Tongue (tissue), 2 donors: ENCODE measurements around the gene CNBD2. TPM values are rescaled to one million over a fixed set of nuclear protein-coding genes. Genes with fewer than 3 reads are reported as not detected.
A peak's percentile ranks its signal among the peaks of the same experiment; 100 is the strongest.
"Not testable (repeated sequence)": the region's sequence is repeated elsewhere in the genome, so short reads cannot be mapped to it uniquely, and the experiment has no call there.

Source experiments
- DNase-seq: peaks from one replicate; pipeline ENCODE4 v3.0.0-alpha.2; 2015
- total RNA-seq: library from RNA; depleted of rRNA; stranded (reverse); fragments of >200 nt; gene quantifications from one replicate; pipeline ENCODE4 v1.2.3, GENCODE V29; 2014

CNBD2 gene
- total RNA-seq, 1 donor from 2014 or later: 1.9 TPM

- DNase-seq: not testable (repeated sequence)
Observed at GRCh38 chr20:36026131-36026530, 57.7 kb downstream of the CNBD2 start.

- DNase-seq: no peak
Observed at GRCh38 chr20:36028106-36028808, 59.9 kb downstream of the CNBD2 start.

- DNase-seq: peak; percentile 94
Observed at GRCh38 chr20:36030149-36030548, 61.8 kb downstream of the CNBD2 start.

GRCh38 chr20:36031806-36032205, 63.4 kb downstream of the CNBD2 start:
- no peak for DNase-seq

- no peak for DNase-seq
Observed at GRCh38 chr20:36034875-36035274, 66.5 kb downstream of the CNBD2 start.

GRCh38 chr20:36035745-36036144, 67.4 kb downstream of the CNBD2 start:
- DNase-seq: no peak

- no peak for DNase-seq
Observed at GRCh38 chr20:36036688-36037087, 68.3 kb downstream of the CNBD2 start.

- no peak for DNase-seq
Observed at GRCh38 chr20:36040571-36040970, 72.2 kb downstream of the CNBD2 start.

- no peak for DNase-seq
Observed at GRCh38 chr20:36043441-36043840, 75.1 kb downstream of the CNBD2 start.

- no peak for DNase-seq
Observed at GRCh38 chr20:36043892-36044515, 75.6 kb downstream of the CNBD2 start.

- no peak for DNase-seq
Observed at GRCh38 chr20:36045373-36045714, 77.0 kb downstream of the CNBD2 start.

GRCh38 chr20:36046073-36046798, 77.8 kb downstream of the CNBD2 start:
- DNase-seq: not testable (repeated sequence)

- not testable (repeated sequence) for DNase-seq
Observed at GRCh38 chr20:36049408-36049807, 81.0 kb downstream of the CNBD2 start.

GRCh38 chr20:36050436-36051317, 82.3 kb downstream of the CNBD2 start:
- DNase-seq: peak; percentile 95

- DNase-seq: no peak
Observed at GRCh38 chr20:36051318-36052116, 83.1 kb downstream of the CNBD2 start.

- no peak for DNase-seq
Observed at GRCh38 chr20:36052117-36052513, 83.7 kb downstream of the CNBD2 start.

GRCh38 chr20:36053863-36054518, 85.6 kb downstream of the CNBD2 start:
- not testable (repeated sequence) for DNase-seq

- DNase-seq: no peak
Observed at GRCh38 chr20:36055145-36055544, 86.8 kb downstream of the CNBD2 start.

- DNase-seq: no peak
Observed at GRCh38 chr20:36060676-36061075, 92.3 kb downstream of the CNBD2 start.

- no peak for DNase-seq
Observed at GRCh38 chr20:36061754-36062153, 93.4 kb downstream of the CNBD2 start.

- no peak for DNase-seq
Observed at GRCh38 chr20:36062799-36063198, 94.4 kb downstream of the CNBD2 start.
